H1 (cell line): Measurements from ENCODE around the gene ALPK3. TPM values are rescaled to one million over a fixed set of nuclear protein-coding genes. Genes with fewer than 3 reads are reported as not detected.

Experiments
- CEBPB ChIP-seq: IDR thresholded peaks from 2 replicates; pipeline ENCODE4 v1.6.1; 2012; ENCODE audit warnings: low read depth, low read length
- CHD7 ChIP-seq: fragments of 300-600 bp; sonication (generic); IDR thresholded peaks from 2 replicates; pipeline ENCODE4 v1.7.1; 2012; ENCODE audit warnings: low read length, moderate library complexity, mild to moderate bottlenecking, inconsistent platforms; ENCODE audit not compliant: insufficient replicate concordance
- RAD21 ChIP-seq, 2 experiments: IDR thresholded peaks in 1 of 2; conservative IDR thresholded peaks in 1 of 2; 2 replicates each; pipeline ENCODE4 v1.6.1; 2011; ENCODE audit warnings: low read depth in 2 of 2, low read length in 2 of 2, improper control_type of control experiment in 1 of 2, inconsistent platforms in 1 of 2, mild to moderate bottlenecking in 1 of 2, moderate library complexity in 1 of 2
- SAP30 ChIP-seq: fragments of 300-600 bp; sonication (generic); IDR thresholded peaks from 2 replicates; pipeline ENCODE4 v1.7.1; 2012; ENCODE audit warnings: low read length, moderate library complexity, mild to moderate bottlenecking, inconsistent platforms; ENCODE audit not compliant: insufficient read depth, insufficient replicate concordance
- USF2 ChIP-seq: IDR thresholded peaks from 2 replicates; pipeline ENCODE4 v1.6.1; 2011; ENCODE audit warnings: low read length, improper control_type of control experiment
- polyA plus RNA-seq, 7 experiments: library from polyadenylated mRNA; depleted of rRNA in 3 of 7; stranded (reverse) in 5 of 7; unstranded in 2 of 7; fragments of >200 nt in 5 of 7; fragments of 200-250 nt in 2 of 7; gene quantifications; 1 replicate in 5 of 7; 2 replicates in 1 of 7; 4 replicates in 1 of 7; pipeline versions ENCODE4 v1.2.1 to v1.2.3, GENCODE V29; 2011 to 2013; ENCODE audit warnings: missing spikeins in 2 of 7, mixed read lengths in 2 of 7
- total RNA-seq: library from RNA; stranded (reverse); fragmentation: NEBNext Ultra II Directional; extraction: Animal tissue kit (Norgen Biotek cat#: 25700); gene quantifications from 2 replicates; pipeline ENCODE4 v1.2.1, GENCODE V29; 2021

The ALPK3 gene
- total and polyA plus RNA-seq, 2 of the 8 experiments (the other 6 are each of a cell fraction or from before 2014, with no cell fraction given), result 4.4 to 19.2 TPM

- TF ChIP-seq CHD7 (no peak), SAP30 (no peak), USF2 (no peak), RAD21 (IDR thresholded peaks at IDR 0.05 in 1 of 2, conservative IDR thresholded peaks at IDR 0.05 in 1 of 2; ENCODE audit: low read depth in 2 of 2, low read length in 2 of 2) (no peak), CEBPB (no peak)
- TF ChIP-seq, all 59 proteins: peak for 0
These were observed 48.0 kb downstream of the ALPK3 start (continued) for GRCh38 chr15:84865074-84865569.
